UCSD-AML1 (cell line): ENCODE data around the gene COP1.

Experiments
- DNase-seq: peaks from one replicate; lab custom pipeline; 2025; ENCODE audit not compliant: unreplicated experiment; lab: John Stamatoyannopoulos, UW

COP1 gene

DNA sequence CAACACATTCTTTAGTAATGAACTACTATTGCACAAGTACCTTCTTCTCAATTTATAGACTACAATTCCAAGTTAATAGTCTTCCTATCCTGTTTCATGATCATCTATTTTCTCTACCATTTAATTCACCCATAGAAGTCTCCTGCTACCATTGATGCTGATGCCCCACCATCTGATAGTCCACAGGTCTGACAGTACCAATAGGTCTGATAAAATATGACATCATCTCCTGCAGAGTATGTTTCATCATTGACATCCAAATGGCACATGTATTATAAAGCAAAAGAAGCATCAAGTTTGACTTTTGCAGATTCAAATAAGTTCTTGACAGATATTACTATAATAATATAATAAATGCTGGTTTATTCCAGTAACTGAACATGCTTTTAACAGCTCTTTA lies 5.5 kb downstream of the COP1 start:
- no peak for DNase-seq

DNA sequence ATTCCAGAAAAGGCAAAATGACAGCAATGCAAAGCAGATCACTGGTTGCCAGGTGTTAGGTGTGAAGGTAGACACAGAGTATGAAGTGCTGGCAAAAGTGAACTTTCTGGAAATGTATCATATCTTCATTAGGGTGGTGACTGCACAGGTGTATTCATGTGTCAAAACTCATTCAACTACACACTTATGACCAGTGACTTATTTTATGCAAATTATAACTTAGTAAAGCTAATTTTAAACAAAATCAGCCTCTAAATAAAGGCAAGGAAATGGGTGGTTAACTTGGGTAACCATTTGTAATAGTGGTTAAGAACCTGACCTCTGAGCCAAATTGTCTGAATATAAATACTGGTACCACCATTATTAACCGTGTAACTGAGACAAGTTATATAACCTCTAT lies 7.4 kb downstream of the COP1 start:
- no peak for DNase-seq

DNA sequence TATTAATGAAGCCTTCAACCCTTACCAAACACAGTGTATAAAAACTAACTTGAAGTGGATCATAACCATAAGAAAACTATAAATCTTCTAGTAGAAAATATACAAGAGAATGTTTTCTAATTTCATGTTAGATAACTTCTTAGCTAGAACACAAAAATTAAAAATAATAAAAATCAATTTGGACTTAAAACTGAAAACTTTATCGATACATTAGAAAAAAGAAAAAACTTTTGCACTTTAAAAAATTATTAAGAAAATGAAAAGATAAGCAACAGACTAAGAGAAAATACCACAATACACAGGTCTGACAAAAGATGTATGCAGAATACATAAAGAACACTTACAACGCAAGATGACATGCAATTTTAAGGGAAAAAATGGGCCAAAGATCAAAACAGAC lies 8.7 kb downstream of the COP1 start:
- no peak for DNase-seq

DNA sequence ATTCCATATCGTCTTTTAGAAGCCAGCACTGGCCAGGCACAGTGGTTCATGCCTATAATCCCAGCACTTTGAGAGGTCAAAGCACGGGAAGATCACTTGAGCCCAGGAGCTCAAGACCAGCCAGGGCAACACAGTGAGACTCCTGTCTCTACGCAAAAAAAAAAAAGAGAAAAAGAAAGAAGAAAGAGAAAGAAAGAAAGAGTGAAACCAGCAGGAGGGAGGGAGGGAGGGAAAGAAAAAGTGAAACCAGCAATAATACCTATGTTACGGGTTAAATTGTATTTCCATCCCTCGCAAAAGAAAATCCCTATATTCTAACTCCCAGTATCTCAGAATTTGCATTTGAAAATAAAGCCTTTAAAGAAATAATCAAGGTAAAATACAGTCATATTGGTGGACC lies 10.4 kb downstream of the COP1 start:
- no peak for DNase-seq

DNA sequence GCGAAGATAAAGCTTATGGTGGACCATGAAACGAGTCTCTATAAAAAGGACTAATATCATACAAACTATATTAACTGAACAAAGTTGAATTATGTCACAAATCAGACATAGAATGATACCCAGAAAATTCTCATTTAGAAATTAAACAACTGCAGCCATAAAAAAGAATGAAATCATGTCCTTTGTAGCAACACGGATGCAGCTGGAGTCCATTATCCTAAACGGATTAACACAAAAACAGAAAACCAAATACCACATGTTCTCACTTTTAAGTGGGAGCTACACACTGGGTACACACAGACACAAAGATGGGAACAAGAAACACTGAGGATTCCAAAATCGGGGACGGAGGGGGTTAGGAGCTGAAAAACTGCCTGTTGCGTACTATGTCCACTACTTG lies 11.5 kb downstream of the COP1 start:
- no peak for DNase-seq

DNA sequence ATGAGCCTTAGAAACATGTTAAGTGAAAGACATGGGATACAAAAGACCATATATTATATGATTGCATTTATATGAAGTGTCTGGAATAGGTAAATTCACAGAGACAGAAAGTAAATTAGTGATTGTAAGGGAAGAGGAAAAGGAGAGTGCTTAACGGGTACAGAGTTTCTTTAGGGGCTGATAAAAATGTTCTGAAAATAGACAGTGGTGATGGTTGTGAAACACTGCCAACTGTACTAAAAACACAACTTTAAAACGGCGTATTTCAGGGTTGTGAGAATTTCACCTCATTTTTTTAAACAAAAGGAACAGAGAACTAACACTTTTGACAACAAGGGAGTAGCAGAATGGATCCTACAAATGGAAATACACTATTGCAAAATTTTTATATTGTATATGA lies 13.4 kb downstream of the COP1 start:
- DNase-seq: no peak

DNA sequence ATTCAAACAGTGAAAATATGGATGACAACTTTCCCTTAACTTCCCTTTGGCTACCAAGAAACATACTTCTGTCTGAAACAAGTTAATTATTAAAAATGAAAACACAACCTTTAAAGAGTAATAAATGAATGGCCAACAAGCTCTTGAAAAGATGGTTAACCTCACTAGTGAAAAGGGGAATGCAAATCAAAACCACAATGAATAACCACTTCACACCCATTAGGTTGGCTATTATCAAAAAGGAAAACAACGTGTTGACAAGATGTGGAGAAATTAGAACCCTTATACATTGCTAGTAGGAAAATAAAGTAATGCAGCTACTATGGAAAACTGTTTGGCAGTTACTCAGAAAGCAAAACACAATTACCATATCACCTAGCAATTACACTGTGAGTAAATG lies 14.1 kb downstream of the COP1 start:
- DNase-seq: no peak

DNA sequence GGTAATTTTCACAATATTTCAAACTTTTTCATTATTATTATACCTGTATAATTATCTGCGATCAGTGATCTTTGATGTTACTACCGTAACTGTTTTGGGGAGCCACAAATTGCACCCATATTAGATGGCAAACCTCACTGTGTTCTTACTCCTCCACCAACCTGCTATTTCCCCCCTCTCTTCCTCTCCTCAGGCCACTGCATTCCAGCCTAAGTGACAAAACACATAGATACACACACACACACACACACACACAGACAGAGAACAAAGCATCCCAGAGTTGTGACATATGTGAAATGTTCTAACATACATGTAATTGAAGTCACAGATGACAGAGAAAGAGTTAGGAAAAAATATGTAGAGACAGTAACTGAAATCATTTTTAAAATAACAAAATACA lies 18.5 kb downstream of the COP1 start:
- DNase-seq: no peak

DNA sequence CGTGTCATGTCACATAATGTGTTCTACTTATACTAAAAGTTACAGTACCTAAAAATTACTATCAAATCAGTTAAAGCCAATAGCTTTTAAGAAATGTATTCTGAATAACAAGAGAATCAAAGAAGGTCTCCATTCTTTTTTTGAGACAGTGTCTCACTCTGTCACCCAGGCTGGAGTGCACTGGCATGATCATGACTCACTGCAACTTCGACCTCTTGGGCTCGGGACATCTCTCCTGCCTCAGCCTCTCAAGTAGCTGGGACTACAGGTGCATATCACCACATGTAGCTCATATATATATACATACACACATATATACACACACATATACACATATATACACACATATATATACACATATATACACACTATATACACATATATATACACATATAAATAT lies 20.1 kb downstream of the COP1 start:
- no peak for DNase-seq

DNA sequence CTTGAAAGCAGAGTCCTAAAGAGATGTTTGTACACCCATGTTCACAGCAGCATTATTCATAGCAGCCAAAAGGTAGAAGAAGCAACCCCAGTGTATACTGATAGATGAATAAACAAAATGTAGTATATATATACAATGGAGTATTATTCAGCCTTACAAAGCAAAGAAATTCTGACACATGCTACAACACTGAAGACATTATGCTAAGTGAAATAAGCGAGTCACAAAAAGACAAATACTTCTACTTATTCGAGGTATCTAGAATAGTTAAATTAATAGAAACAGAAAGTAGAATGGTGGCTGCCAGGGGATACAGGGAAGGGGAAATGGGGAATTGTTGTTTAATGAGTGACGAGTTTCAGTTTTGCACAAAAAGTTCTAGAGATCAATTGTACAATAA lies 23.5 kb downstream of the COP1 start:
- no peak for DNase-seq

DNA sequence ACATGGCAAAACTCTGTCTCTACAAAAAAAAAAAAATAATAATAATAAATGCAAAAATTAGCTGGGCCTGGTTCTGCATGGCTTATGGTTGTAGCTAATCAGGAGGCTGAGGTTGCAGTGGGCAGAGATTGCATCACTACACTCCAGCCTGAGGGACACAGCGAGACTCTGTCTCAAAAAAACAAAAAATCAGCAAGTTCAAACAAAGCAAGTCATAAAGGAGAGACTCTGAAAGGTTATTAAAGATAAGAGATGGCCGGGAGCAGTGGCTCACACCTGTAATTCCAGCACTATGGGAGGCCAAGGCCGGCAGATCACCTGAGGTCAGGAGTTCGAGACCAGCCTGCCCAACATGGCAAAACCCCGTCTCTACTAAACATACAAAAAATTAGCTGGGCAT lies 28.8 kb downstream of the COP1 start:
- DNase-seq: no peak

DNA sequence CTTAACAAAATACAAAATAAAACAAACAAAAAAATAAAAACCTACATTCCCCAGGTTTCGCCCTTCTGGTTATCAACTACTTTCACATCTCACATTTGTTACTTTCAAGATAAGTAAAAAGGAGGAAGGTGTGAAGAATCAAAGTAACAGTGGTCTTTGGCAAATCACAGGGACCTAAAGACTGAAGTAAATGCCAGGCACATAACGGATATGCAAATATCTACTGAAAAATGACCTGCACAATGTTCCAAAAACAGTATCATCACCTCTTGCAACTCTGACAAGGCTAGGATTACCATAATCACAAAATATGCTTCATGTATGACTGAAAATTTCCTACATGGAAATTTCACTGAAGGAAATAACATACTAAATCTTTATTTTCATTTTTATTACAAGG lies 29.3 kb downstream of the COP1 start:
- no peak for DNase-seq

DNA sequence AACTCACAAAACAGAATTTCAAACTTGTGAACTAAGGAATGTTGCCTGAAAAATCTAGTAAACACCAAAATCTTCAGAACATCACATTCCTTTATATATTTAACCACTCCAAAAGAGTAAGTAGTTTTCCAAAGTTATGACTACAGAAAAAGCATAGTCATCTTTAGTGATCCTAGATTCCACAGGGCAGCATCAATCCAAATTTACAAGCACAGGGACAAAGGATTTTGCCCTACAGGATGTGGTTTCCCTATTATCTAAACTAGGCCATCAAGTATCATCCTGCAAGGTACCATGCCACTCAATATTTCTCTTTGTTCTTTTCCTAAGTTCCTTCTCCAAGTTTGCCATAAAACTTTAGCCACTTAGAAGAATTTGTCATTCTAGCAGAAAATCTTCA lies 33.0 kb downstream of the COP1 start:
- no peak for DNase-seq

DNA sequence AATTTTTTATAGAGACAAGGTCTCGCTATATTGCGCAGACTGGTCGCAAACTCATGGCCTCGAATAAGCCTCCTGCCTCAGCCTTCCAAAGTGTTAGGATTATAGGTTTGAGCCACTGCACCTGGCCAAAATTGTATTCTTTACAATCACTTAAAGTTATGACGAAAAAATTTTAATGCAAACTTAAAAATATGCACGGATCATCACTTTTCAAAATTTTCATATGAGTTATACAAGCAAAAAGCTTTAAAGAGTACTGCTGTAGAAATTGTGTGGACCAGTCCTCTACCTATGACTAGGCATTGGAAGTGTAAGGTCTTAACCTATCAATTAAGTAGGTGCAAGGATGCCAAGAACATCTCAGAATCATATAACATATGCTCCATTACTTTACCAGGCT lies 34.9 kb downstream of the COP1 start:
- DNase-seq: no peak

DNA sequence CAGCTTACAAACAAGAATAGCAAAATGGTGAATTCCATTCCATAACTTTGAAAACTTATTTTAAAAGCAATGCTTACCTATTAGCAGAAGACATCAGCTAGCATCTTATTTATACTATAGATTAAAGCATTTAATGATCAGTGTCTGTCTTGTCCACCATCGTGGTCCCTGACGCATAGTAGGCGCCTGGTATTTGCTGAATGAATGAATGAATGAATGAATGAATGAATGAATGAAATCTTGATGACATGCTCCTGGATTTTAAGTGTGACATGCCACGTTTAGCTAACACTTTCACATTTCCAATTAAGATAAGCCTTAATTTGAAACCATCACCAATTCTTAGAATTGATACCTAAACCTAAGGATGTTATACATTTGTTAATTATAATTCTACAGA lies 39.9 kb downstream of the COP1 start:
- DNase-seq: no peak

DNA sequence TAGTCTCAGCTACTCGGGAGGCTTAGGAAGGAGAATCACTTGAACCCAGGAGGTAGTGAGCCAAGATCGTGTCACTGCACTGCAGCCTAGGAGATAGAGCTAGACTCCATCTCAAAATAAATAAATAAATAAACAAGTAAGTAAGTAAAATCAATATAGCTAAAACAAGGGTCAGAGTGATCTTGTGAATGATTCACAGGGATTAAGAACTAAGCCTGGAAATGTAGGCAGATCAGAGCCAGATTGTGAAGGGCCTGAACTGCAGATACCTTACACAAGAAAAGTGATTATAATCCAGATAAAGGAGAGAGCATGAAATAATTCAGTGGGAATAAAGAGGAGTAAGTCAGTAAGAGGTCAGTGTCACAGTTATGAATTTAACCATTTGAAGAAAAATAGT lies 41.5 kb downstream of the COP1 start:
- no peak for DNase-seq

DNA sequence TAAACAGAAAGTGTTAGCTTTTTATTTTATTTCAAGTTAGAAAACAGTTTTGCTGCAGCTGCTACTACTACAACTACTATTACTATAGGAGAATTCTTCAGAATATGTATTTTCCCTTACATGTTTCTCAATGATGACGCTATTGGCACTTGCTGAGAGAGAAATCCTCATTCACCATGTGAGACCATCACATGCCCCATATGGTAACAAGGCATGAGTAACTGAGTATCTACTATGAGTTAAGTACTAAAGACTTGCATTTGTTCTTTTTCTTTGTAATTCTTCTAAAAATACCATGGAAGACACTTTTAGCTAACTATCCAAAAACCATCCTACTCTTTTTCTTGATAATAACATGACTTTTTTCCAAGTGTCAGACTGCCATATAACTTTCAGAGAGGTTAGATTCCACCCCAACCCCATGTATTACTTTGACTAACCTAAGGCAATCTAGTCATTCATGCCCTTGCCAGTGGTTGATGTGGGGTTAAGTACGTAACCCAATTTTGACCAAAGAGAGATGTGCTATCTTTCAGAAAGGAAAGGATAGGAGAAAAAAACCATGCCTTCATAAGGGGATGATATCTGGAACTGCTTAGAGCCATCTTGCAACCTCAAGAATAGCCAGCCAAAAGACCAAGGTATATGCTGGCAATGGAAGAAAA lies 42.9 kb downstream of the COP1 start:
- no peak for DNase-seq

DNA sequence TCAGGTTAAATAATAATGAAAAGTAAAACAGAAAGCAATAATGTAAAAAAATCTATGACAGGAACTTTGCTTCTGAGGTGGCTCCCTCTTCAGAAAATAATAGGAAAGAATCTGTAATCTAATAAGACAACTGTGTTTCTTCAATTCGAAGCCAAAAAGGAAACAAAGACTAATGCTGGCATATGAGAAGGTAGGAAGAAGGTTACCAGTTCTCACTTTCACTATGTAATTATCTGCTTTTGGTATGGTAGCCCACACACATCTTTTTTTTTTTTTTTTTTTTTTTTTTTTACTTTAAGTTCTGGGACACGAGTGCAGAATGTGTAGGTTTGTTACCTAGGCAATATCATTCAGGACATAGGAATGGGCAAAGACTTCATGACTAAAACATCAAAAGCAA lies 47.1 kb downstream of the COP1 start:
- DNase-seq: no peak

DNA sequence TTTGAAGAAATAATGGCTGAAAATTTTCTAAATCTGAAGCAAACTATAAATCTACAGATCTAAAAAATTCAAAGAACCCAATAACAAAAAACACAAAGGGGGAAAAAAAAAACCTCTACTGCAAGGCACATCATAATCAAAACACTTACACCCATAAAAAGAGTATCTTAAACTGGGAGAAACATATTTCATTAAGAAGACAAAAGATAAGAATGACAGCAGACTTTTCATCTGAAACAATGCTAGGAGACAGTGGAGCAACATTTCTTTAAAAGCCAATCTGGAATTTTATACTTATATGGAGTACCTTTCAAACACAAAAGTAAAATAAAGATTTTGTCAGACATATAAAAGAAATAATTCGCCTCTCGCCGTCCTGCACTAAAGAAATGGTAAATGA lies 49.1 kb downstream of the COP1 start:
- no peak for DNase-seq

DNA sequence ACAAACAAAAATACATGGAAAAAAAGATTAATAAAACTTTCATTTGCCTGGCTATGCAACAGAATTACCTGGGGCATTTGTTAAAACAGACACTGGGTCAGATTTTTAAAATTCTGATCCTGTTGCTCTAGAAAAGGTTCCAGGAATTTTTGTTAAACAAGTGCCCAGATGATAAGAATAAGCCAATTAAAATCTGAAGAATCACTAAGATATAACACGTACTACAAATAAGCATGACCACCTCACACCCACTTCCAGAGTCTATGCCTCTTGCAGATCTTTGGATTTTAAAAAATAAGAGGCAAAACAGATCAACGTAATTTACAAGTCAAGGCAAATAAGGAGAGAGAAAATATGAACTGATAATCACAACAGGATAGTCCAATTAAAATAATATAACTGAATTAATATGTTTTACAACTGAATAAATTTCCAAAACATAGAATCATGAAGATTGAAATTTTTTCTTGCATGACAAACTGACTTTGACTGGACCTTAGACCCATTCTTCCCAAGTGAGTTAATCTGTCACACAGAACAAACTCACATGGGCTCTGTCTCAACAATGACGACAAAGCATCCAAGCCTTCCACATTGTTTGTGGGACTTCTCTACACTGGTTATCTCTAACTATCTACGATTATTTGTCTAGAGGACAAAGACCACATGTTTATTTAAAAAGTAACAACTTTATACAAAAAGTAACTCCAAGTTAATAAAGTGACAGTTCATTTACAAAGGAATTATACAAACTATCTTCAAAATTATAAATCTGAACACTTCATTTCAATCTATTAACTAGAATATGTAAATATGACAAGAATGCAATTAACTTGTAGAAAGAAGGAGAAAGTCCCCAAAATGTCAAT lies 56.9 kb downstream of the COP1 start:
- DNase-seq: no peak

DNA sequence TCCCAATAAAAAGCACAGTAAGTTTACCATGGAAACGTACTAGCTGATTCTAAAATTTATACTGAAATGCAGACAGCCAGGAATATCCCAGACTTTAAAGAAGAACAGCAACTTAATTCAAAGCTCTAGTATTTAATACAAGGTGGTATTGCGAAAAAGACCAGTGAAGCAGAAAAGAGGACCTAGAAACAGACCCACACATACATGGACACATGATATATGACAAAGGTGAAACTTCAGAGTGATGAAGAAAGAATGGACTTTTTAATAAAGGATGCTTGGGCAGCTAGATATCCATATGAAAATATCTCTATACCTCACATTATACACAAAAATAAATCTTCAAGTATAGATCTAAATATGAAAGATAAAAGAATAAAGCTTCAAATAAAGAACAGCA lies 62.6 kb downstream of the COP1 start:
- DNase-seq: no peak

DNA sequence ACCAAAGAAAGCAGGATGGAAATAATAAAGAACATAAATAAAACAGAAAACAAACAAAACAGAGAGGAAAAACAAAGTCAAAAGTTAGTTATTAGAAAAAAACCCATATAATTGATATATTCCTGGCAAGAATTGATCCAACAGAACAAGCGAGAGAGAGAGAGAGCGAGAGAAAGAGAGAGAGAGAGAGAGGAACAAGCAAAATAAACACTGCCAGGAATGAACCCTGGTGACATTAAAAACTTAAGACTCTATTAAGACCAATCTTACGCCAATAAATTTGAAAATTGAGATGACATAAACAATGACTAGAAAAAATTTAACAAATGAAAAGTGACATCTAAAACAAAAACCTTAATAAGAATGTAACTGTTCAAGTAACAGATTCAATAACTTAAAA lies 64.1 kb downstream of the COP1 start:
- no peak for DNase-seq

DNA sequence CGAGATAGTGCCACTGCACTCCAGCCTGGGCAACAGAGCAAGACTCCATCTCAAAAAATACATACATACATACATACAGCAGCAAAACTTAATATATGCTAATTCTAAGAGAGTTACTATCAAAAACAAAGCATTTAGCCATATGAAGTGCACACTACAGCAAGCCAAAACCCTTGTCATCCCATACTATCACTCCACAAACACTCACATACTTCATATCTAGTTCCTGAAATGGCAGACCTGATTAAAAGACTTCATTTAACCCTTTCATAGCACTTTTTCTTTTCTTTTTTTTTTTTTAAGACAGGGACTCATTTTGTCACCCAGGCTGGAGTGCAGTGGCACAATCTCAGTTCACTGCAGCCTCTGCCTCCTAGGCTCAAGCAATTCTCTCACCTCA lies 65.6 kb downstream of the COP1 start:
- DNase-seq: no peak
